ENCODE measurements around the gene MRPS5.

Gene MRPS5

GRCh38 chr2:95087379-95087778 is 34.2 kb downstream of the MRPS5 start:
- no peak overlapping the region for H3K4me3 ChIP-seq (ENCODE audit: low read depth, low read length)
- no peak for TF ChIP-seq CTCF (IDR thresholded peaks at IDR 0.05; ENCODE audit: low read depth, low read length)

GRCh38 chr2:95086017-95086416 is 35.6 kb downstream of the MRPS5 start:
- no peak overlapping the region for H3K4me3 ChIP-seq (ENCODE audit: low read depth, low read length)
- no peak for TF ChIP-seq CTCF (IDR thresholded peaks at IDR 0.05; ENCODE audit: low read depth, low read length)

- TF ChIP-seq CTCF (IDR thresholded peaks at IDR 0.05; ENCODE audit: low read depth, low read length) = no peak
- H3K4me3 ChIP-seq (ENCODE audit: low read depth, low read length) = no peak overlapping the region
Measured at GRCh38 chr2:95082477-95082876, 39.1 kb downstream of the MRPS5 start.

- no peak for TF ChIP-seq CTCF (IDR thresholded peaks at IDR 0.05; ENCODE audit: low read depth, low read length)
- H3K4me3 ChIP-seq (ENCODE audit: low read depth, low read length) = no peak overlapping the region
Measured at GRCh38 chr2:95079199-95079683, 42.4 kb downstream of the MRPS5 start.

- TF ChIP-seq CTCF (IDR thresholded peaks at IDR 0.05; ENCODE audit: low read depth, low read length) = no peak
- H3K4me3 ChIP-seq (ENCODE audit: low read depth, low read length) = no peak overlapping the region
Measured at GRCh38 chr2:95077861-95078603, 43.6 kb downstream of the MRPS5 start.

GRCh38 chr2:95077530-95077825 is 44.1 kb downstream of the MRPS5 start:
- no peak overlapping the region for H3K4me3 ChIP-seq (ENCODE audit: low read depth, low read length)

More at GRCh38 chr2:95077530-95077825, 44.1 kb downstream of the MRPS5 start:
- no peak for TF ChIP-seq CTCF (IDR thresholded peaks at IDR 0.05; ENCODE audit: low read depth, low read length)

All from WI38 (cell line).